Dermis blood vessel endothelial cell (primary cell): ENCODE data around the gene RTL10. TPM values are rescaled to one million over a fixed set of nuclear protein-coding genes. Genes with fewer than 3 reads are reported as not detected.
A peak's percentile ranks its signal among the peaks of the same experiment; 100 is the strongest.

ENCODE experiments used
- DNase-seq: peaks from one replicate; pipeline ENCODE4 v3.0.0; 2010
- total RNA-seq: library from RNA; depleted of rRNA; stranded (reverse); fragments of >200 nt; gene quantifications from 2 replicates; pipeline ENCODE4 v1.2.3, GENCODE V29; 2014

The RTL10 gene
- total RNA-seq, 1 donor from 2014 or later, result 28.1 TPM

GRCh38 chr22:19807161-19807913, 47.3 kb downstream of the RTL10 start:
- DNase-seq, result no peak

- DNase-seq, result peak; percentile 55
These were observed 48.2 kb downstream of the RTL10 start for GRCh38 chr22:19806213-19807160.

GRCh38 chr22:19805821-19806212, 48.9 kb downstream of the RTL10 start:
- DNase-seq, result peak; percentile 67

Other genes starting within 250 kb of the RTL10 start
- gene SEPTIN5, start 140.4 kb downstream of the RTL10 start, total RNA-seq, result 25.3 and 29.3 TPM in 2 replicates
- 5.3 and 5.4 TPM in 2 replicates for gene GP1BB, start 131.3 kb downstream of the RTL10 start, total RNA-seq
- gene TBX1, start 94.1 kb downstream of the RTL10 start, total RNA-seq, result 69.6 and 73.2 TPM in 2 replicates
- 7.3 and 12.4 TPM in 2 replicates for gene GNB1L, start within 50 bp of the RTL10 start, total RNA-seq
- gene COMT, start 86.9 kb upstream of the RTL10 start, total RNA-seq, result 551 and 616 TPM in 2 replicates
- 81.9 and 129 TPM in 2 replicates for gene TXNRD2, start 86.9 kb upstream of the RTL10 start, total RNA-seq
- 123 and 288 TPM in 2 replicates for gene ARVCF, start 161.9 kb upstream of the RTL10 start, total RNA-seq
- 86.0 and 93.6 TPM in 2 replicates for gene TANGO2, start 166.2 kb upstream of the RTL10 start, total RNA-seq
- 30.2 and 30.3 TPM in 2 replicates for gene DGCR8, start 225.4 kb upstream of the RTL10 start, total RNA-seq